Osteocyte (in vitro differentiated cells): ENCODE results near the gene DNAH5. TPM values are rescaled to one million over a fixed set of nuclear protein-coding genes. Genes with fewer than 3 reads are reported as not detected.

Source experiments
- DNase-seq: peaks from one replicate; pipeline ENCODE4 v3.0.0; 2021; ENCODE audit warnings: mixed read lengths; ENCODE audit not compliant: unreplicated experiment; ENCODE audit errors: extremely low spot score
- H3K27ac Mint-ChIP-seq: one replicate; pipeline ENCODE4 v1.8.0; 2021; ENCODE audit warnings: mild to moderate bottlenecking, mixed read lengths; ENCODE audit not compliant: unreplicated experiment
- H3K27me3 Mint-ChIP-seq: one replicate; pipeline ENCODE4 v1.8.0; 2021; ENCODE audit warnings: mixed read lengths; ENCODE audit not compliant: unreplicated experiment
- H3K36me3 Mint-ChIP-seq: one replicate; pipeline ENCODE4 v1.8.0; 2021; ENCODE audit warnings: mixed read lengths; ENCODE audit not compliant: unreplicated experiment
- H3K4me1 Mint-ChIP-seq: one replicate; pipeline ENCODE4 v1.8.0; 2021; ENCODE audit warnings: mixed read lengths; ENCODE audit not compliant: unreplicated experiment
- H3K4me3 Mint-ChIP-seq: one replicate; pipeline ENCODE4 v1.8.0; 2021; ENCODE audit warnings: mild to moderate bottlenecking, moderate library complexity, mixed read lengths; ENCODE audit not compliant: unreplicated experiment
- H3K9me3 Mint-ChIP-seq: one replicate; pipeline ENCODE4 v1.8.0; 2021; ENCODE audit warnings: mixed read lengths; ENCODE audit not compliant: unreplicated experiment
- total RNA-seq: library from RNA; stranded (reverse); gene quantifications from 2 replicates; pipeline ENCODE4 v1.2.1, GENCODE V29; 2021
- TF ChIP-seq, protein P1 (sequence below): fragments of 200-600 bp; sonication (generic); IDR thresholded peaks from 2 replicates; pipeline ENCODE4 v1.5.0; 2021; ENCODE audit warnings: antibody characterized with exemption, mild to moderate bottlenecking, moderate library complexity

DNAH5 gene
- total RNA-seq, 1 donor from 2014 or later, result 0.21 TPM

DNA sequence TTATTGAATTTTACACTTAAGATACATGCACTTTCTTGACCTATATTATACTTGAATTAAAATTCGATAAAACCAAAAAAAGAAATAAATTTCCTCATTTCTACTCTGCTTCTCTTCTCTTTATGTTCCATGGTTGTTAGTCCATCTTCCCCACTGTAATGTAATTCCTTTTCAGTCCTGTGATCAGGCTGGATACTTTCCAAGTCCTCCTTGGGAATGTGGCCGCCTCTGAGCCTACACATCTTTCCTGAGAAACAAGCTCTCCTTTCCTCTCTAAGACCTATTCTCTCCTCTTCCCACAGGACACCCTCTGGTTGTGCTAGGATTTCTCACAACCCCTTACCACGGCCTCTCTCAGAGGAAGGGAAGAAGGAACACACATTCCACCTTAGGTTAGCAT is 285.1 kb downstream of the DNAH5 start:
- Mint-ChIP-seq H3K36me3 (no peaks in the 10 kb centered on the region), H3K27me3 (no peaks in the 10 kb centered on the region), H3K4me3 (no peak overlapping the region), H3K9me3 (no peaks in the 10 kb centered on the region), H3K4me1 (no peaks in the 10 kb centered on the region), H3K27ac (no peak overlapping the region)
- no peak for DNase-seq
- TF ChIP-seq, protein P1, sequence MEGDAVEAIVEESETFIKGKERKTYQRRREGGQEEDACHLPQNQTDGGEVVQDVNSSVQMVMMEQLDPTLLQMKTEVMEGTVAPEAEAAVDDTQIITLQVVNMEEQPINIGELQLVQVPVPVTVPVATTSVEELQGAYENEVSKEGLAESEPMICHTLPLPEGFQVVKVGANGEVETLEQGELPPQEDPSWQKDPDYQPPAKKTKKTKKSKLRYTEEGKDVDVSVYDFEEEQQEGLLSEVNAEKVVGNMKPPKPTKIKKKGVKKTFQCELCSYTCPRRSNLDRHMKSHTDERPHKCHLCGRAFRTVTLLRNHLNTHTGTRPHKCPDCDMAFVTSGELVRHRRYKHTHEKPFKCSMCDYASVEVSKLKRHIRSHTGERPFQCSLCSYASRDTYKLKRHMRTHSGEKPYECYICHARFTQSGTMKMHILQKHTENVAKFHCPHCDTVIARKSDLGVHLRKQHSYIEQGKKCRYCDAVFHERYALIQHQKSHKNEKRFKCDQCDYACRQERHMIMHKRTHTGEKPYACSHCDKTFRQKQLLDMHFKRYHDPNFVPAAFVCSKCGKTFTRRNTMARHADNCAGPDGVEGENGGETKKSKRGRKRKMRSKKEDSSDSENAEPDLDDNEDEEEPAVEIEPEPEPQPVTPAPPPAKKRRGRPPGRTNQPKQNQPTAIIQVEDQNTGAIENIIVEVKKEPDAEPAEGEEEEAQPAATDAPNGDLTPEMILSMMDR, result no peak

DNA sequence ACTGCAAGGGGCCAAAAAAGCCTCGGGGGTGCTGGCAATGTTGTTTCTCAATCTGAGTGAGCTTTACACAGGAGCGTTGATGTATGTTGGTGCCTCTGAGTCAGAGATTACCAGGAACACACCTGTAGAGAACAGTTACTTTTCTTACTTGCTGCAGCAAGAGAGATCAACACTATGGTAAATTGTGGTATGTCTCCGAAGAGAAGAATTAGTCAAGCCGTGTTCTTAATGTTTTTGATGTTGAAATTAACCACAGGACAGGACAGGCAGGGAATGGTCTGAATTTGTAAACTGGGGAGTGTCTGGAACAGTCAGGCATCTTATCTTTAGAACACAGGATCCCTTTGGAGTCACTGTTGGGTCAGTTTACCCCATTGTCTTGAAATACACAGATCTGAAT is 285.7 kb downstream of the DNAH5 start:
- Mint-ChIP-seq H3K9me3 (no peaks in the 10 kb centered on the region), H3K36me3 (no peaks in the 10 kb centered on the region), H3K4me3 (no peak overlapping the region), H3K4me1 (no peaks in the 10 kb centered on the region), H3K27ac (no peak overlapping the region), H3K27me3 (no peaks in the 10 kb centered on the region)
- TF ChIP-seq, protein P1, result no peak
- no peak for DNase-seq

DNA sequence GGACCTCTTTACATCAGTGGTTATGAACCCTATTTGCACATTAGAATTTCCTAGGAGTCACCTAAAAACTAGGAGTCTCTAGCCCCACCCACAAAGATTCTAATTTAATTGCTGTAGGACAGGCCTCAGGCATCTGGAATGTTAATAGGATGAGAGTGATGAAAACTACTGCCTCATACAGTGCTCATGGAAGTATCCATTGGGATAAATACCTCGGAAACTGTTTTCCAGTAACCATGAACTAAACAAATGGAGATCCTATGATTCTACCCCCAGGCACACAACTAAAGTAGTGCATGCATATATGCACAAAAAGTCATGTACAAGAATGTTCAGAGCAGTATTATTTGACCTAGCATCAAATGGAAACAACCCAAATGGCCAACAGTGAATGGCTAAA is 286.3 kb downstream of the DNAH5 start:
- Mint-ChIP-seq H3K9me3 (no peaks in the 10 kb centered on the region), H3K36me3 (no peaks in the 10 kb centered on the region), H3K27me3 (no peaks in the 10 kb centered on the region), H3K27ac (no peak overlapping the region), H3K4me3 (no peak overlapping the region), H3K4me1 (no peaks in the 10 kb centered on the region)
- TF ChIP-seq, protein P1, result no peak
- DNase-seq, result no peak

DNA sequence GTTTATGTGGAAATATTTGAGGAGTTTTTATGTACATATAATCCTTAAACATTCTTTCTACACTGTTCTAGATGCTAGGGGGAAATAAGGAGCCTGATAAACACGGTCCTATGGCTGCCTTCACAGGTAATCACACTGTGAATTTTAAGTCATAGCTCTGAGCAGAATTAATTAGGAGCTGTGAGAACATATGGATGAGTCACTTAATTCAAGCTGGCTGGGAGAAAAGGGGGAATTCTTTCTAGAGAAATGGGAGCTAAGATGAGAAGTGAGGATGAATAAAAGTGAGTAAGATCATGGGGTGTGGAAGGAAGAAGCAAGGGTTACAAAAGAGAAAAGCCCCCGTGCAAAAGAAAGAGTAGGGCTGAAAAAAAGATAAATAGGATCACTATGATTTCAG is 290.8 kb downstream of the DNAH5 start:
- TF ChIP-seq, protein P1, result no peak
- Mint-ChIP-seq H3K4me3 (no peak overlapping the region), H3K36me3 (no peaks in the 10 kb centered on the region), H3K27ac (no peak overlapping the region), H3K9me3 (peaks cover 3% of the 10 kb centered on the region), H3K27me3 (no peaks in the 10 kb centered on the region), H3K4me1 (no peaks in the 10 kb centered on the region)
- DNase-seq, result no peak

DNA sequence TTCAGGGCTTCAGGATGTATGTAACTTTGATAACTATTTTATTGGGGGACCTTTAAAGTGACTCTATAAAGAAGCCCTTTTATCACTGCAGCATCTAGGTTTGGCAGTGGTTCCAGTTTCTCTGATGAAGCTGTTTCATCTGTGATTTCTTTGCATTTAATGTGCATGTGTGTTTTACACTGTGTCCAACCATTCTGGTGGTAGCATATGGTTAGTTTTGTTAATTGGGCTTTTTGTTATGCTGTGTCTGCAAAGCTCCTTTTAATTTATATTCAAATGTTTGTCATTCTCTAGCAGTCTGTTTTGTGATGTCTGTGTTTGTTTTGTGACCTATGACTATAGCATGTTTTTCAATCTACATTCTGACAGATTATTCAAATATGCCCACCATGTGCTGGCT is 294.8 kb downstream of the DNAH5 start:
- TF ChIP-seq, protein P1, result no peak
- Mint-ChIP-seq H3K36me3 (no peaks in the 10 kb centered on the region), H3K4me1 (no peaks in the 10 kb centered on the region)

More for the DNA sequence above, 294.8 kb downstream of the DNAH5 start:
- DNase-seq, result no peak
- Mint-ChIP-seq H3K27ac (no peak overlapping the region), H3K9me3 (peaks cover 5% of the 10 kb centered on the region), H3K4me3 (no peak overlapping the region), H3K27me3 (no peaks in the 10 kb centered on the region)
